ENCODE data around the gene IRF3.

The IRF3 gene

DNA sequence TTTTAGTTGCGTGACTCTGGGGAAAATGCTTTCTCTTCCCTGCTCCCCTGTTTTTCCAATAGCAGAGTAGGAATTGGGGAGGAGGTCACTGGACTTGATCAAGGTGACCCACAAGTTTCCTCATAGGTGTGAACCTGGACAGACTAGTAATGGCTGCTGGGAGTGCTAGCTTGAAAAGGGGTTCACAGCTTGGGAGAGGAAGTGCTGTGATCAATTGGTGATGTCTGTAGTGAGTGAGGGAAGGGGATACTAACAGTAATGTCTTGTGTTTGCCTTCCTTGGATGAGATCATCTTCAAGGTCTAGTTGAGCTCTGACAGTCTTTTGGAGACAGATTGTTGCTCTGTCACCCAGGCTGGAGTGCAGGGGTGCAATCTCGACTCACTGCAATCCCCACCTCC, 1.8 kb upstream of the IRF3 start:
- no peak for DNase-seq

- no peak for DNase-seq
Observed at GRCh38 chr19:49666120-49666444, 425 bp upstream of the IRF3 start.

GRCh38 chr19:49665036-49665350, 664 bp downstream of the IRF3 start:
- no peak for DNase-seq

- DNase-seq: peak; percentile 83 to 93 (median 88)
Observed at GRCh38 chr19:49664171-49665035, 1.3 kb downstream of the IRF3 start.

GRCh38 chr19:49663224-49663623, 2.4 kb downstream of the IRF3 start:
- DNase-seq: no peak

GRCh38 chr19:49662011-49662410, 3.6 kb downstream of the IRF3 start:
- no peak for DNase-seq

- DNase-seq: no peak
Observed at GRCh38 chr19:49660338-49660961, 5.2 kb downstream of the IRF3 start.

DNA sequence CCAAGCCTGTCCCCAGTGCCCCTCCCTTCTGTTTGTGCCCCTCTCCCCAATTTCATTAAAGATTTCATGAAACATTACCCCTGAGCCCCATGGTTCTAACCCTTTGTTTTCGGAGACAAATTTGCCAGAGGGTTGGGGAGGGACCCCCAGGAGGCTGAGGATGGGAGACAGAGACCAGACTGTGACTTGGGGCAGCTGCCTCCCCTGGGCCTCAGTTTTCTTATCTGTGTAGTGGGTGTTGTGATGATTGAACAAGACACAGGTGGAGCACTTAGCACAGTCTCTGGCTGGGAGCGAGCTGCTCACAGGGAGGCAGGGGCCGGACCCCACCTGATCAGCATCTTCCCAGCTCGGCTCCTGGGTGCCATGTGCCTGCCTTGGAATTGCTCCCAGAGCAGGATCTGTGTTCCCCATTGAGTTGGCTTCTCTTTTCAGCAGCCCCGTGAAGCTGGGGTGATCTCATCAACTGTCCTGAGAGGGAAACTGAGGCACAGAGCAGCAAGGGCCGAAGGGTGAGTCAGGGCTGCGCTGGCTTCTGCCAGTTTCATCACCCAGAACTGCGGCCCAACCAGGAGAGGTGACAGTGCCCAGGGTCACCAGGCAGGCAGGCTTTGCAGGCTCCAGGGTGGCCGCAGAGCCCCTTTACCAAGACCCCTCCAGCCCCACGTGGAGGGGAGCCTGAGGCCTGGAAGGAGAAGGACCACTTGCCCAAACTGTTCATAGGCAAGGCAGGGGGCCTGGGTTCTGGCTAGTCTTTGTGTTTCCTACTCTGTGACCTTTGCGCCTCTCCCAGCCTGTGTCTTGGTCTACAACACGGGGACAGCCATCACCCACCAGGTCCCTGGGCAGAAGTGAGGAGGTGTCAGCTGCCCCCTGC, 6.9 kb downstream of the IRF3 start:
- DNase-seq: no peak

DNA sequence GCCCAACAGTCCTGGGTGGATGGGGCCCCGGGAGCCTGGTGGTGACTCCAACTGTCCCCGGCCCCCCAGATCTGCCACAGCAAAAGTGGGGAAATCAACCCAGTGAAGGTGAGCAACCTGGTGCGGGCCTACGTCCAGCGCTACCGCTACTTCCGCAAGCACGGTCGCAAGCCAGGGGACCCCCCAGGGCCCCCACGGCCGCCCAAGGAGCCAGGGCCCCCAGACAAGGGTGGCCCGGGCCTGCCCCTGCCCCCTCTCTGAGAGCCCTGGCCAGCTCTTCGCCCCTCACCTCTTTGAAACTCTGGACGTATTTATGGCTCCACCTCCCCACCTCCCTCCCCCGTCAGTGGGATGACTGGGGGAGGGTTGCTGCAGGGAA, 7.5 kb downstream of the IRF3 start:
- no peak for DNase-seq

- DNase-seq: no peak
Observed at GRCh38 chr19:49657493-49658138, 8.0 kb downstream of the IRF3 start.

- DNase-seq: no peak
Observed at GRCh38 chr19:49656456-49657109, 9.1 kb downstream of the IRF3 start.

DNA sequence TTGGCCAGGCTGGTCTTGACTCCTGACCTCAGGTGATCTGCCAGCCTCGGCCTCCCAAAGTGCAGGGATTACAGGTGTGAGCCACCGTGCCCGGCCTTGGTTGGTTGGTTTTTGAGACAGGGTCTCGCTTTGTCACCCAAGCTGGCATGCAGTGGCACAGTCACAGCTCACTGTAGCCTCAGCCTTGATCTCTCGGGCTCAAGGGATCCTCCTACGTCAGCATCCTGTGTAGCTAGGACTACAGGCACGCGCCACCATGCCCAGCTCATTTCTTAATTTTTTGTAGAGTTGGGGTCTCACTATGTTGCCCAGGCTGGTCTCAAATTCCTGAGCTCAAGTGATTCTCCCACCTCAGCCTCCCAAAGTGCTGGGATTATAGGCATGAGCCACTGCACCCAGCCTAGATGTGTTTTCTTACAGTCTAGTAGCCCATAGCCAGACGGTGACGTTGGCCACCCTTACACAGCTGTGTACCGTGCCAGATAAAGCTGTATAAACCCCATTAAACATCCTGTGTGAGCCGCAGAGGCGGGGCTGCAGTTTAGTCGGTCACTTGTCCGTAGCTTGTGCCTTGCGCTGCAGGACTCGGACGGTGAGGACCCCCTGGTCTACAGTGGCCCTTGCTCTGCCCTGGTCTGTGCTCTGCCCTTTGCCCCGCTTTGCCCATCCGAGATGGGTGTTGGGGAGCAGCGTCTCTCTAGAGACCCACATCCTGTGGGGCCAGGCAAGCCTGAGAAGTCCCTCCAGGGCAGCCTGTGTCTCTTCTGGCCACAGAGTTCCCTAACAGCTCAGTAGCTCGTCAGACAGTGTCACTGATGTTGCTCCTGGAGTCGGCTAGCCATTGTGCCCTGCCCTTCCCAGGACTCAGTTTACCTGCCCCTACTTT, 9.8 kb downstream of the IRF3 start:
- no peak for DNase-seq

DNA sequence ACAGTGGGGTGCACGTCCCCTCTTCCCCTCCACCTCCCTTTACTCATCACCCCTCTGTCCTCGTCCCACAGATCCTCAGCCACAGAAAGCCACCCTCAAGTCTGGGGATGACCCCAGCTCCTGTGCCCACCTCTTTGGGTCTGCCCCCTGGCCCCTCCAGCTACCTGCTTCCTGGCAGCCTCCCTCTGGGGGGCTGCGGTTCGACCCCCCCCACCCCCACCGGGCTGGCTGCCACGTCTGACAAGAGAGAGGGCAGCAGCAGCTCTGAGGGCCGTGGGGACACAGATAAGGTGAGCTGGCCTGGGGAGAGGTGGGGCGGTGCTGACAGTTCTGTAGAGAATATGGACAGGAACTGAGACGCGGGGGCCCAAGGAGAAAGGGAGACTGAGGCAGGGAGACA, 11.1 kb downstream of the IRF3 start:
- no peak for DNase-seq

DNA sequence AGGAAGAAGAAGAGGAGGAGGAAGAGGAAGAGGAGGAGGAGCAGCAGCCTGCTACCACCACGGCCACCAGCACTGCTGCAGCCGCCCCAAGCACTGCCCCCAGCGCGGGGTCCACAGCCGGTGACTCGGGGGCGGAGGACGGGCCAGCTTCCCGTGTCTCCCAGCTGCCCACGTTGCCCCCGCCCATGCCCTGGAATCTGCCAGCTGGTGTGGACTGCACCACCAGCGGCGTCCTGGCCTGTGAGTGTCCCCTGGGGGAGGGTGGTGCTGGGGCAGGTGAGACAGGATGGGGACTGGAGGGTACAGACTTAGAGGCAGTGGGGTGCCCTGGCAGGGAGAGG, 12.2 kb downstream of the IRF3 start:
- DNase-seq: no peak

DNA sequence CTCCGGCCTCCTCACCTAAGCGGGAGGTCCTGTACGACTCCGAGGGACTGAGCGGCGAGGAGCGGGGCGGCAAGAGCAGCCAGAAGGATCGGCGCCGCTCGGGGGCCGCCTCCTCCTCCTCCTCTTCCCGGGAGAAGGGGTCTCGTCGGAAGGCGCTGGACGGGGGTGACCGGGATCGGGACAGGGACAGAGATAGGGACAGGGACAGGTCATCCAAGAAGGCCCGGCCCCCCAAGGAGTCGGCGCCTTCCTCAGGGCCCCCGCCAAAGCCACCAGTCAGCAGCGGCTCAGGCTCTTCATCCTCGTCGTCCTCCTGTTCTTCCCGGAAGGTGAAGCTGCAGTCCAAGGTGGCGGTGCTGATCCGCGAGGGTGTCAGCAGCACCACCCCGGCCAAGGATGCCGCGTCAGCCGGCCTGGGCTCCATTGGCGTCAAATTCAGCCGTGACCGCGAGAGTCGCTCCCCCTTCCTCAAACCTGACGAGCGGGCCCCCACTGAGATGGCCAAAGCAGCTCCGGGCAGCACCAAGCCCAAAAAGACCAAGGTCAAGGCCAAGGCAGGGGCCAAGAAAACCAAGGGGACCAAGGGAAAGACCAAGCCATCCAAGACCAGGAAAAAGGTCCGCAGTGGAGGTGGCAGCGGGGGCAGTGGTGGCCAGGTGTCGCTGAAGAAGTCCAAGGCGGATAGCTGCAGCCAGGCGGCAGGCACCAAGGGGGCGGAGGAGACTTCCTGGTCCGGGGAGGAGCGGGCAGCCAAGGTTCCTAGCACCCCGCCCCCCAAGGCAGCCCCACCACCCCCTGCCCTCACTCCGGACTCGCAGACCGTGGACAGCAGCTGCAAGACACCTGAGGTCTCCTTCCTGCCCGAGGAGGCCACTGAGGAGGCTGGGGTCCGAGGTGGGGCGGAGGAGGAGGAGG, 12.8 kb downstream of the IRF3 start:
- DNase-seq: no peak

DNA sequence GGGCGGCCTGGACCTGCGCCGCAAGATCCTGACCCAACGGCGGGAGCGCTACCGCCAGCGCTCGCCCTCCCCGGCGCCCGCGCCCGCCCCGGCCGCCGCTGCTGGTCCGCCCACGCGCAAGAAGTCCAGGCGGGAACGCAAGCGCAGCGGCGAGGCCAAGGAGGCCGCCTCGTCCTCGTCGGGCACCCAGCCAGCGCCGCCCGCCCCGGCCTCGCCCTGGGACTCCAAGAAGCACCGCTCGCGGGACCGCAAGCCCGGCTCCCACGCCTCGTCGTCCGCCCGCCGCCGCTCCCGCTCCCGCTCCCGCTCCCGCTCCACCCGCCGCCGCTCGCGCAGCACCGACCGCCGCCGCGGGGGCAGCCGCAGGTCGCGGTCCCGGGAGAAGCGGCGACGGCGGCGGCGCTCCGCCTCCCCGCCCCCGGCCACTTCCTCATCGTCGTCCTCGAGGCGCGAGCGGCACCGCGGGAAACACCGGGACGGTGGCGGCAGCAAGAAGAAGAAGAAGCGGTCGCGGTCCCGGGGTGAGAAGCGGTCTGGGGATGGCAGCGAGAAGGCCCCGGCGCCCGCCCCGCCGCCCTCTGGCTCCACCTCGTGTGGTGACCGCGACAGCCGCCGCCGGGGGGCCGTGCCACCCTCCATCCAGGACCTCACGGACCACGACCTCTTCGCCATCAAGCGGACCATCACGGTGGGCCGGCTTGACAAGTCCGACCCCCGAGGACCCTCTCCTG, 13.7 kb downstream of the IRF3 start:
- DNase-seq: no peak

DNA sequence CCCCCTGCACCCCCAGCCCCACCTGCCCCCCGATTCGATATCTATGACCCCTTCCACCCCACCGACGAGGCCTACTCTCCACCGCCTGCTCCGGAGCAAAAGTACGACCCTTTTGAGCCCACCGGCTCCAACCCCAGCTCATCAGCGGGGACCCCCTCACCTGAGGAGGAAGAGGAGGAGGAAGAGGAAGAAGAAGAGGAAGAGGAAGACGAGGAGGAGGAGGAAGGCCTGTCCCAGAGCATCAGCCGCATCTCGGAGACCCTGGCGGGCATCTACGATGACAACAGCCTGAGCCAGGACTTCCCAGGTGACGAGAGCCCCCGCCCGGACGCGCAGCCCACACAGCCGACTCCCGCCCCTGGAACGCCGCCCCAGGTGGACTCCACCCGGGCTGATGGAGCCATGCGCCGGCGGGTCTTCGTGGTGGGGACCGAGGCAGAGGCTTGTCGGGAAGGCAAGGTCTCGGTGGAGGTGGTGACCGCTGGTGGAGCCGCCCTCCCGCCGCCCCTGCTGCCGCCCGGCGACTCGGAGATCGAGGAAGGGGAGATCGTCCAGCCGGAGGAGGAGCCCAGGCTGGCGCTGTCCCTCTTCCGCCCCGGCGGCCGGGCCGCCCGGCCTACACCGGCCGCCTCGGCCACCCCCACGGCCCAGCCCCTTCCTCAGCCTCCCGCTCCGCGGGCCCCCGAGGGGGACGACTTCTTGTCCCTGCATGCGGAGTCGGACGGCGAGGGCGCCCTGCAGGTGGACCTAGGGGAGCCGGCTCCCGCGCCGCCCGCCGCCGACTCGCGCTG, 14.4 kb downstream of the IRF3 start:
- no peak for DNase-seq

- no peak for DNase-seq
Observed at GRCh38 chr19:49646586-49646985, 19.1 kb downstream of the IRF3 start.

DNA sequence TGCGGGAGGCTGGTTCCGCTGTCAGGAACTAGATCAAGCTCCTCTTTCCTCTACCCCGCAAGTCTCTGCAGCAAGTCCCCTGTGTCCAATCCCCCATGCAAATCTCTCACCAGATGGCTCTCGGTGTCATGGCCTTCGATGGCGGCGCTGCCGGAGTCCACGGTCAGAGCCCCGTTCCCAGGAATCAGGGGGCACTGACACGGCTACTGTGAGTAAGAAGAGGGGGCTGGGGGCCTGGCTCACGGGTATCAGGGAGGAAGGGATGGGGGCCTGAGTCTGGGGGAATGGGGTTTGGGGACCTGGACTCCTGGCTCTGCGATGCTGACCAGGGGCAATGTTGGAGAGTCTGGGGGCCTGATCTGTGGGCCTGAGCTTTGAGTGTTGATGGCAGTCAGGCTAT, 19.7 kb downstream of the IRF3 start:
- DNase-seq: no peak
